Left colon (tissue), 2 donors: ENCODE results near the gene TRIM65. TPM values are rescaled to one million over a fixed set of nuclear protein-coding genes. Genes with fewer than 3 reads are reported as not detected.

Experiments
- ATAC-seq: fragments of 200-7000 bp; cut with Tn5 transposase; one replicate; pipeline ENCODE4 v1.9.1; 2020; ENCODE audit warnings: mild to moderate bottlenecking, moderate library complexity
- DNase-seq, 2 donors: peaks; one replicate each; pipeline ENCODE4 v3.0.0-alpha.2; 2020
- intact Hi-C, 2 donors: fragments of 100-400 bp; cut with DNase I in 1 of 2; cut with micrococcal nuclease in 1 of 2; formaldehyde crosslinking; loops; one replicate each; pipeline versions ENCODE4 v1.11.2 to v1.14.0; 2022; cut with DNase I, micrococcal nuclease
- total RNA-seq, 2 donors: library from RNA; stranded (reverse); fragmentation: NEBNext Ultra II Directional; extraction: Animal tissue kit (Norgen Biotek cat#: 25700); gene quantifications; one replicate each; pipeline ENCODE4 v1.2.1, GENCODE V29; 2021
- donor health status: DM: no; HTN: no; CAD: no.
- donor health status: DM: yes; HTN: yes; CAD: no.

The TRIM65 gene
- total RNA-seq, 2 donors from 2014 or later = 15.0 to 18.7 TPM

- intact Hi-C loops = no loop called here
- ATAC-seq (no peak), DNase-seq (no peak)
Measured at GRCh38 chr17:75920045-75920560, 23.4 kb upstream of the TRIM65 start.

DNA sequence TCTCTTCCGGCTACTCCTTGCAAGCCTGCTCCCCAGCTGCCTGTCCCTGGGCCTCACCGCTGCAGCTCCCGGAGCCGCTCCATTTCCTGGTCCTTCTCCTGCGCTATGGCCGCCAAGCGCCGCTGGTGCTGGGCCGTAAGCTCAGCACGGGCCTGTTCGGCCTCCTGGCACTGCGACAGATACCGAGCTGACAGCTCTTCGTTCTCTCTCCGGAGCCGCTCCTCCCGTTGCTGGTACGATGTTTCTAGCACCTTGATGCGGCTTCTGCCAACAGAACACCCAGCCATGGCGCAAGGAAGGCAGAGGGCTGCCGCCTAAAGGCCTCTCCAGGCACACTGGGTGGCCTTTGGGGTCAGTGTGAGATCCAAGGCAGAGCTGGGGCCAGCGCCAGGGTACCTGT lies 22.9 kb upstream of the TRIM65 start:
- intact Hi-C loops = no loop called here
- DNase-seq (no peak), ATAC-seq (no peak)

- intact Hi-C loops = no loop called here
- DNase-seq = no peak
- no peak for ATAC-seq
Measured at GRCh38 chr17:75917917-75918445, 21.2 kb upstream of the TRIM65 start.

GRCh38 chr17:75917141-75917916 lies 20.6 kb upstream of the TRIM65 start:
- no peak for DNase-seq
- no peak for ATAC-seq
- intact Hi-C loops = no loop called here

DNA sequence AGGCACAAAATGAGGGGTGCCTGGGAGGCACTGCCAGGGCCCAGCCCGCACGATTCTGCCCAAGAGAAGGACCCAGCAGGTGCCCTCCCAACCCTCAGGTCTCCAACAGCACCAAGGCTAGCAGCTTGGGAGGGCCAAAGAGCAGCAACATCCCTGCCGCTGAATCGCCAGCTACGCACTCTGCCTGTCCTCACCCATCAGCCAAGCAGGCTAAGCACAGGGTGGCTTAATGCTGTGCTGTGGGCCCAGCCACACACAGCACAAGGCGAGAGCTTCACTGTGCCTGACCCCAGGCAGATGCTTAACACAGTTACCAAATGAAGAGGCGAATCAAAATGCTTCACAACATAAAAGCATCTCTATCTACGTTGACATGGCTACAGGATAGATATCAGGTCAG lies 18.5 kb upstream of the TRIM65 start:
- ATAC-seq = peak; percentile 8
- intact Hi-C loops = no loop called here

GRCh38 chr17:75914643-75915267 lies 18.0 kb upstream of the TRIM65 start:
- intact Hi-C loops = no loop called here

More for the DNA sequence above, 18.5 kb upstream of the TRIM65 start:
- no peak for DNase-seq

GRCh38 chr17:75913537-75914210 lies 16.9 kb upstream of the TRIM65 start:
- intact Hi-C loops = no loop called here
- no peak for ATAC-seq

More at GRCh38 chr17:75914643-75915267, 18.0 kb upstream of the TRIM65 start:
- DNase-seq (no peak), ATAC-seq (peak; percentile 49)

GRCh38 chr17:75910699-75911098 lies 13.9 kb upstream of the TRIM65 start:
- intact Hi-C loops = no loop called here
- ATAC-seq (no peak), DNase-seq (no peak)

More at GRCh38 chr17:75913537-75914210, 16.9 kb upstream of the TRIM65 start:
- DNase-seq = no peak

- ATAC-seq = peak; percentile 14
- intact Hi-C loops = loop anchor here in 1 of 2 donors (5.0 kb wide), 1 partner anchor 92 kb away; the partner anchor contains the start of gene CDK3
- DNase-seq = peak in 1 of 2 donors; percentile 25
Measured at GRCh38 chr17:75909812-75910274, 13.1 kb upstream of the TRIM65 start.

- intact Hi-C loops = loop anchor here in 1 of 2 donors (5.0 kb wide), 1 partner anchor 93 kb away; the partner anchor contains the start of gene CDK3
- ATAC-seq (no peak), DNase-seq (peak in 1 of 2 donors; percentile 36)
Measured at GRCh38 chr17:75909051-75909811, 12.5 kb upstream of the TRIM65 start.

DNA sequence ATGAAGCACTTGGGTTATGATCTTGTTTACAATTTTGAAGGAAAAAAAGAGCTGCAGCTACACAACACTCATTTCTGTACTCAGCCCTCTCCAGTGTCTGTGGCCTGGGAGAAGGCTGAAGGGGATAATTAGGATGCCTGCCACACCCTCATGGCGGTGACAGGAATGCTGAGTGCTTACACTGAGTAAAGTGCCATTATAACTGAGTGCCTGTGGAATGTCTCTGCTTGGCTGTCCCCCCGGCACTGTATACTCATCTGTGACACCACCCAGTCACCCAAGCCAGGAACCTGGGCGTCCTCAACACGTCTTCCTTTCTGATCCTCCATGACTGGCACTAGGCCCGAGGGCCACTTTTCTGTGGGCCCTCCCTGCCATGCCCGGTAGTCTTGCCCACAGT lies 11.4 kb upstream of the TRIM65 start:
- ATAC-seq (no peak), DNase-seq (no peak)
- intact Hi-C loops = loop anchor here in 1 of 2 donors (5.0 kb wide), 1 partner anchor 94 kb away; the partner anchor contains the start of gene CDK3

- ATAC-seq (no peak), DNase-seq (no peak)
- intact Hi-C loops = loop anchor here in 1 of 2 donors (5.0 kb wide), 1 partner anchor 96 kb away; the partner anchor contains the start of gene CDK3
Measured at GRCh38 chr17:75906143-75906884, 9.6 kb upstream of the TRIM65 start.

DNA sequence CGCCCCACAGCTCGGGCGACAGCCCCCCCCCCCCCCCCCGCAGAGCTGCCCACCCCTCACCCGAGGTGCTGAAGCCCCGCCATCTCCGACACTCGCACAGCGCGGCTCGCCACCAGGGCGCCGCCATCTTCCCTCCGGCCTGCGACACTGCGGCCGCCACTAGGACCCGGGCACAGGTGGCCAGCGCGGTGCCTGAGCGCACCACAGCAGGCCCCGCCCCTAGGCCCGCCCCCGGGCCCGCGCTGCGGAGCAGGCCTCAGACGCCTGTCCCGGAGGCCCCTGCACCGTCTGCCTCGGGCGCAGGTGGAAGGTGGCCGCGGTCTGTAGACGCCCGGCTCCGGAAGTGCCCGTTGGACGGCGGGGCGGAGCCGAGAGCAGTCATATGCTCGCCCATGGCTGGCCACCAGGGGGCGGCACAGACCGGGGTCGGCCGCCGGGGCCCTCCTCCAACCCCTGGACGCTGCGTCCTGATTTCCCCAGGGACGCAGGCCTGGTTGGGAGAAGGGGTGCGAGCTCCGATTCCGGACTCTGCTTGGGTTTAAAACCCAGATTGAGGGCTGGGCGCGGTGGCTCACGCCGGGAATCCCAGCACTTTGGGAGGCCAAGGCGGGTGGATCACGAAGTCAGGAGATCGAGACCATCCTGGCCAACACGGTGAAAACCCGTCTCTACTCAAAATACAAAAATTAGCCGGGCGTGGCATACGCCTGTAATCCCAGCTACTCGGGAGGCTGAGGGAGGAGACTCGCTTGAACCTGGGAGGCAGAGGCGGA lies 8.2 kb upstream of the TRIM65 start, which contains the start of gene MRPL38:
TSS of gene MRPL38 (minus strand) at position 136 of the 773 bp plus-strand sequence. CDS start at position 127, 9 bp downstream.
- DNase-seq = peak; percentile 94
- ATAC-seq = peak; percentile 93
- intact Hi-C loops = loop anchor here in 1 of 2 donors (5.0 kb wide), 1 partner anchor 97 kb away; the partner anchor contains the start of gene CDK3

DNA sequence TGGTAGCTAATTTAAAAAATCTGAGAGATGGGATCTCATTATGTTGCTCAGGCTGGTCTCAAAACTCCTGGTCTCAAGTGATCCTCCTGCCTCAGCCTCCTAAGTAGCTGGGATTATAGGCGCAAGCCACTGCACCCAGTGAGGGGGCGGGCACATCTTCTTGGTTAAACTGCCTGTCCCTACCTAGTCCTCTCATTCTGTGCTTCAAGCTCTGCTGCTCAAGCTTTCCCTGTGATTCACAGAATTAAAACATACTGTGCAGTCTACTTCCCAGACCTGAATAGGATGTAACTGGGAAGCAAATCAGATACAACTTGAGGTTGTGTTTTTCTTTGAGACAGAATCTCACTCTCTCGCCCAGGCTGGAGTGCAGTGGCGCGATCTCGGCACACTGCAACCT lies 5.7 kb upstream of the TRIM65 start:
- ATAC-seq (no peak), DNase-seq (no peak)

DNA sequence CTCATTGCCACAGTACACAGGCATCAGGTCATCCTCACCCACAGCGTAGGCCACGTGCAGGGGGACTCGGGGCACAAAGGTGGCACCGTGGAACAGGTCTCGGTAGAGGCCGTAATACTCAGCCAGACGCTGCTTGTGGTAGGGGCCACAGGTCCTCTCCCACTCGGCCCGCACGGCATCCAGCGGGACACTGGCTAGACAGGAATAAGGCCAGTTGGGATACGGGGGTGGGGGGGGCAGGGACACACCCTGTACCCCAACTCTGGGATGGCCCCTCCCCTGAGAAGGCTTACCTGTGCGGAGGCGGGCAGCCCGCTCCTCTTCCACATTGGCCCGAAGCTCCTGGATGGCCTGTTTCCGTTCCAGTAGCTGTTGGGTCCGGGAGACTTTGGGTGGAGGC lies 5.0 kb upstream of the TRIM65 start:
- intact Hi-C loops = no loop called here
- DNase-seq (no peak), ATAC-seq (no peak)

More for the DNA sequence above, 5.7 kb upstream of the TRIM65 start:
- intact Hi-C loops = no loop called here

- ATAC-seq = no peak
- intact Hi-C loops = no loop called here
- no peak for DNase-seq
Measured at GRCh38 chr17:75900691-75901533, 4.2 kb upstream of the TRIM65 start.
